Ascending aorta (tissue), 2 donors: Measurements from ENCODE around the gene FAM180A. TPM values are rescaled to one million over a fixed set of nuclear protein-coding genes. Genes with fewer than 3 reads are reported as not detected.

Experiments
- DNase-seq, 2 donors: peaks; one replicate each; pipeline ENCODE4 v3.0.0-alpha.2; 2019; ENCODE audit warnings: low spot score in 2 of 2
- H3K27ac ChIP-seq, 2 donors: fragments of 200-600 bp; sonication (generic); one replicate each; pipeline ENCODE4 v1.5.1; 2016 to 2017; ENCODE audit warnings: mild to moderate bottlenecking in 1 of 2
- H3K27me3 ChIP-seq: fragments of 200-600 bp; sonication (generic); one replicate; pipeline ENCODE4 v1.5.1; 2017
- H3K36me3 ChIP-seq, 2 donors: fragments of 200-600 bp; sonication (generic); one replicate each; pipeline ENCODE4 v1.5.1; 2016
- H3K4me1 ChIP-seq, 2 donors: fragments of 200-600 bp; sonication (generic); one replicate each; pipeline ENCODE4 v1.5.1; 2016 to 2017; ENCODE audit warnings: mild to moderate bottlenecking in 1 of 2
- H3K4me3 ChIP-seq, 2 donors: fragments of 200-600 bp; sonication (generic); one replicate each; pipeline ENCODE4 v1.5.1; 2016 to 2017; ENCODE audit warnings: mild to moderate bottlenecking in 1 of 2
- H3K9me3 ChIP-seq, 2 donors: fragments of 200-600 bp; sonication (generic); one replicate each; pipeline ENCODE4 v1.5.1; 2016
- intact Hi-C: fragments of 100-400 bp; cut with DNase I; formaldehyde crosslinking; loops from one replicate; pipeline ENCODE4 v1.15.1; 2023
- total RNA-seq: library from RNA; depleted of rRNA; stranded (reverse); fragments of >200 nt; gene quantifications from one replicate; pipeline ENCODE4 v1.1.0, GENCODE V29; 2016
- TF ChIP-seq, protein P1 (sequence below), 3 experiments: fragments of 200-600 bp in 2 of 3; fragments of 450-650 bp in 1 of 3; sonication (generic) in 2 of 3; IDR thresholded peaks; one replicate each; pipeline ENCODE4 v1.5.1; 2016 to 2019; ENCODE audit warnings: antibody characterized with exemption in 3 of 3, mild to moderate bottlenecking in 1 of 3, moderate library complexity in 1 of 3

The FAM180A gene
- total RNA-seq, 1 donor from 2014 or later, result 121 TPM

DNA sequence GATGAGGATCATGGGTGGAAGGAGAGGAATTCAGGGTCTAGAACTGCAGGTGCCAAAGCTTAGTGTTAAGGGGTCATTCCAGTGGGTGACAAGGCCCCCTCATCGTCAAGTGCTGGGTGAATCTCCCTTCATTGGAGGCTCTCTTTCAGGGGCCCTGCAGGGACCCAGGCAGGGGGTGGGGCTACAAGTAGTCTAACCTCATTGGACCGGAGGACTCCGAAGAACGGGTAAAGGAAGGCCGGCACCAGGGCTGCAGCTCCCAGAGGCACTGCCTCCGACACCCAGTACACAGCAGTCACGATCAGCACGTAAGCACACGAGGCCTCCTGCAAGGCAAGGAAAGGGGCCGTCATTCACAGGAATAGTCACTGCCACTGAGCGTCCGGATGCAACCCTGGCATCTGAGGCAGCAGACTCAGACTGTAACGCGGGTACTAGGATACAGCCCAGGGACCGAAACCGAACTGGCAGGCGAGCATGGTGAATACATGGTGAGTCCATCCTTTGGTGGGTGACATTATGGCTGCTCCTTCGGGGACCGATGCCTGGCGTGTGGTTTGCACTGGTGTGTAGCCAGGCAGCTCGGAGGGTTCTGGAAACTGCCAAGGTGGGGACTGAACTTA lies 27.3 kb downstream of the FAM180A start:
- TF ChIP-seq, protein P1, sequence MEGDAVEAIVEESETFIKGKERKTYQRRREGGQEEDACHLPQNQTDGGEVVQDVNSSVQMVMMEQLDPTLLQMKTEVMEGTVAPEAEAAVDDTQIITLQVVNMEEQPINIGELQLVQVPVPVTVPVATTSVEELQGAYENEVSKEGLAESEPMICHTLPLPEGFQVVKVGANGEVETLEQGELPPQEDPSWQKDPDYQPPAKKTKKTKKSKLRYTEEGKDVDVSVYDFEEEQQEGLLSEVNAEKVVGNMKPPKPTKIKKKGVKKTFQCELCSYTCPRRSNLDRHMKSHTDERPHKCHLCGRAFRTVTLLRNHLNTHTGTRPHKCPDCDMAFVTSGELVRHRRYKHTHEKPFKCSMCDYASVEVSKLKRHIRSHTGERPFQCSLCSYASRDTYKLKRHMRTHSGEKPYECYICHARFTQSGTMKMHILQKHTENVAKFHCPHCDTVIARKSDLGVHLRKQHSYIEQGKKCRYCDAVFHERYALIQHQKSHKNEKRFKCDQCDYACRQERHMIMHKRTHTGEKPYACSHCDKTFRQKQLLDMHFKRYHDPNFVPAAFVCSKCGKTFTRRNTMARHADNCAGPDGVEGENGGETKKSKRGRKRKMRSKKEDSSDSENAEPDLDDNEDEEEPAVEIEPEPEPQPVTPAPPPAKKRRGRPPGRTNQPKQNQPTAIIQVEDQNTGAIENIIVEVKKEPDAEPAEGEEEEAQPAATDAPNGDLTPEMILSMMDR (IDR thresholded peaks at IDR 0.05), result no peak
- Histone ChIP-seq H3K4me1 (peaks cover 0 to 5% of the 10 kb centered on the region in 2 donors), H3K27me3 (no peaks in the 10 kb centered on the region), H3K9me3 (no peaks in the 10 kb centered on the region), H3K4me3 (no peak overlapping the region), H3K36me3 (no peaks in the 10 kb centered on the region), H3K27ac (no peak overlapping the region)
- intact Hi-C loops, result no loop called here
- no peak for DNase-seq

DNA sequence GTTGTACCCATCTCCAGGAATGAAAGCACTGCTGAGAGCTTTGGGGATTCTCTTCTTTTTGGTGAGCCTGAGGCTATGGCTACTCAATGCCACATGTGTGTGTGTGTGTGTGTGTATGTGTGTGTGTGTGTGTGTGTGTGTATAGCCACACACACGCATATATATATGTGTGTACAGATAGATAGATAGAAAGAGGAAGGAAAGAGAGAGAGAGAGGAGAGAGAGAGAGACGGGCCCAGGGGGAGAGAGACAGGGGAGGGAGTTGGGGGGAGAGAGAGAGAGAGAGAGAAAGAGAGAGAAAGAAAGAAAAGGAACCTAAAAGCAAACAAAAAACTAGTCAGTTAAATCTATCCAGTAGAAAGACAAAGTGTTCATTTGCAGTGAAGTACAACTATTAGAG lies 28.9 kb downstream of the FAM180A start:
- TF ChIP-seq, protein P1 (IDR thresholded peaks at IDR 0.05), result no peak
- Histone ChIP-seq H3K4me1 (peaks cover 0 to 10% of the 10 kb centered on the region in 2 donors), H3K27me3 (no peaks in the 10 kb centered on the region), H3K4me3 (no peak overlapping the region), H3K9me3 (no peaks in the 10 kb centered on the region), H3K36me3 (no peaks in the 10 kb centered on the region), H3K27ac (no peak overlapping the region)
- intact Hi-C loops, result loop anchor here (10.0 kb wide), 1 partner anchor 75 kb away; no protein-coding TSS in a partner anchor
- no peak for DNase-seq

DNA sequence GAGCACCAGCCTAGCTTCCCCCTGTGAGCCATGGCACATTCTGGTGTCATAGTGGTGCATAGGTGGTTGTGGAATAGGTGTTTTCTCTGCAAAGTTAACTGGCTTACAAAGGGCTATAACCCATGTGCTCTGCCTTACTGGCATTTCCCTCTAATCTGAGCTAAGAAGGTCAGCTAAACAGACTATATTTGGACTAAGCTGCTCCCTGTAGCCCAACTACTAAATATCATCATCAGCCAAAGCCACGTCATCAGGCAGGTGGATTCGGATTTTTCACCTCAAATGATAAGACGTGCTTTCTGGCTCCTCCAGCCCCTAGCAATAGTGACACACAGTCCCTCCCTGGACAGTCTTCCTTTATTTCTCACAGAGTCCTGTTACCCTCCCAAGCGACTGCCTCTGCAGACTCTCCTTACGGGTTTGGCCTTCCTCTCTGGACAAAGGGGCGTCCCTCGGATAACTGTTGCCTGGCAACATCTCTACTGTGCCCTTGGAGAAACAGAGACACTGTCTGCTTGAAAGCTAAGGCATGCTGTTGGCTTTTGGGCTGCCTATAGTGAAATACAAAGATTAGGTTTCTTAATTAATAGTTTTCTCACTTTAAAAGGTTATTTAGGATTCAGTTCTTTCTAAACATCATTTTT lies 29.7 kb downstream of the FAM180A start:
- intact Hi-C loops, result loop anchor here (10.0 kb wide), 1 partner anchor 76 kb away; no protein-coding TSS in a partner anchor

DNA sequence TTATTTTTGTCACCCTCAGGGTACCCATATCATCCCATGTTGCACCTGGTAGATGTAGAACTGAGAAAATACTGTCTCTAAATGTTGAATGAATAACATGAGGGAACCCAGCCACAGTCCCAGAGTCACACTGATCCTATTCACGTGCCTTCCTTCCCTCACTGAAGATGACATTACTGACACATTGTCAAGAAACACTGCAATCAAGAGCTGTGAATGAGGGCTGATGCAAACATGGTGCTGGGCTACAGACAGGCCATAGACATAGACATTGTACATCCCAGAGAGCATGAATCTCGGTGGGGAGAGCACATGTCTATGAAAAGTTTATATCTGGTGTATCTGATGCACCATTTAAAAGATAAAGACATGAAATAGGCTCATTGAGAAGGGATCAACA lies 30.4 kb downstream of the FAM180A start:
- H3K27ac ChIP-seq, result no peak overlapping the region
- peaks cover 6 to 25% of the 10 kb centered on the region in 2 donors for H3K4me1 ChIP-seq
- H3K36me3 ChIP-seq, result no peaks in the 10 kb centered on the region
- H3K9me3 ChIP-seq, result no peaks in the 10 kb centered on the region
- no peak for DNase-seq
- intact Hi-C loops, result loop anchor here (10.0 kb wide), 1 partner anchor 77 kb away; no protein-coding TSS in a partner anchor
- TF ChIP-seq, protein P1 (IDR thresholded peaks at IDR 0.05), result no peak
- H3K27me3 ChIP-seq, result no peaks in the 10 kb centered on the region
- H3K4me3 ChIP-seq, result no peak overlapping the region

More for the DNA sequence above, 29.7 kb downstream of the FAM180A start:
- Histone ChIP-seq H3K4me1 (peaks cover under 1 to 18% of the 10 kb centered on the region in 2 donors), H3K9me3 (no peaks in the 10 kb centered on the region), H3K27ac (no peak overlapping the region), H3K4me3 (no peak overlapping the region), H3K36me3 (no peaks in the 10 kb centered on the region), H3K27me3 (no peaks in the 10 kb centered on the region)
- TF ChIP-seq, protein P1 (IDR thresholded peaks at IDR 0.05), result no peak
- no peak for DNase-seq

DNA sequence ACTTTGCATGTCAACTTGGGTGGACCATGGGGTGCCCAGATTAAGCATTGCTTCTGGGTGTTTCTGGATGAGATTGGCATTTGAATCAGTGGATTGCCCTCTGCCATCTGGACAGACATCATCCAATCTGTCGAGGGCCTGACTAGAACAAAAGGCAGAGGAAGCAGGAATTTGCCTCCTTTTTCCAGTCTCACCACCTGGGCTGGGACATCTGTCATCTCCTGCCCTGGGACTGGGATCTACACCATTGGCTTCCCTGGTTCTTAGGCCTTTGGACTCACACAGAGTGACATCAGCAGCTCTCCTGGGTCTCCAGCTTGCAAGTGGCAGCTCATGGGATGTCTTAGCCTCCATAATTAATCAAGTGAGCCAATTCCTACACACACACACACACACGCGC lies 30.9 kb downstream of the FAM180A start:
- H3K4me3 ChIP-seq, result no peak overlapping the region
- H3K27me3 ChIP-seq, result no peaks in the 10 kb centered on the region
- peaks cover 6 to 30% of the 10 kb centered on the region in 2 donors for H3K4me1 ChIP-seq
- no peaks in the 10 kb centered on the region for H3K9me3 ChIP-seq
- no peak for DNase-seq
- intact Hi-C loops, result loop anchor here (10.0 kb wide), 1 partner anchor 77 kb away; no protein-coding TSS in a partner anchor
- no peaks in the 10 kb centered on the region for H3K36me3 ChIP-seq
- no peak overlapping the region for H3K27ac ChIP-seq
- TF ChIP-seq, protein P1 (IDR thresholded peaks at IDR 0.05), result no peak
